ENCODE data around the gene GRM8.

The GRM8 gene

DNA sequence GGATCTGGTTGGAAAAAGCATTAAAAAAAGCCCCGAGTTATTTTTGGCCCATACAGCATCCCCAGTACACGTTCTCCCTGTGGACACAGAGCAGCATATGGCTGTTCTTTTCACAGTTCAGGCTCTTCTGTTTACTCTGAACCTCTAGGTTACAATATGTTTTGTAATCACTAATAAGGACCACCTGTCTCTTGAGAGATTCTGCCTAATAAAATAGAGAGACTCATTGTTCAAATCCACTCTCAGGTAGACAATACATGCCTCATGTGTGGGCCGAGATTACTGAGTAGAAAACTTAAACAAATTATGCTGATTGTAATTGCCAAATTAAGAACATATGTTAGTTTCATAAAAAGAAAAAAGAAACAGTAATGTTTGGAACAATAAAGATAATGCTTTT is 647.7 kb downstream of the GRM8 start:
- H3K9me2 ChIP-seq (replicated peaks; ENCODE audit: low read depth, low read length): no peaks in the 10 kb centered on the region
- no peak overlapping the region for H3K4me2 ChIP-seq (ENCODE audit: low read depth, low read length, poor library complexity, severe bottlenecking)
- no peak overlapping the region for H2AFZ ChIP-seq (ENCODE audit: low read length)
- no peak for TF ChIP-seq EZH2phosphoT487 (IDR thresholded peaks at IDR 0.05; ENCODE audit: borderline replicate concordance)
- TF ChIP-seq, protein P1, sequence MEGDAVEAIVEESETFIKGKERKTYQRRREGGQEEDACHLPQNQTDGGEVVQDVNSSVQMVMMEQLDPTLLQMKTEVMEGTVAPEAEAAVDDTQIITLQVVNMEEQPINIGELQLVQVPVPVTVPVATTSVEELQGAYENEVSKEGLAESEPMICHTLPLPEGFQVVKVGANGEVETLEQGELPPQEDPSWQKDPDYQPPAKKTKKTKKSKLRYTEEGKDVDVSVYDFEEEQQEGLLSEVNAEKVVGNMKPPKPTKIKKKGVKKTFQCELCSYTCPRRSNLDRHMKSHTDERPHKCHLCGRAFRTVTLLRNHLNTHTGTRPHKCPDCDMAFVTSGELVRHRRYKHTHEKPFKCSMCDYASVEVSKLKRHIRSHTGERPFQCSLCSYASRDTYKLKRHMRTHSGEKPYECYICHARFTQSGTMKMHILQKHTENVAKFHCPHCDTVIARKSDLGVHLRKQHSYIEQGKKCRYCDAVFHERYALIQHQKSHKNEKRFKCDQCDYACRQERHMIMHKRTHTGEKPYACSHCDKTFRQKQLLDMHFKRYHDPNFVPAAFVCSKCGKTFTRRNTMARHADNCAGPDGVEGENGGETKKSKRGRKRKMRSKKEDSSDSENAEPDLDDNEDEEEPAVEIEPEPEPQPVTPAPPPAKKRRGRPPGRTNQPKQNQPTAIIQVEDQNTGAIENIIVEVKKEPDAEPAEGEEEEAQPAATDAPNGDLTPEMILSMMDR (conservative IDR thresholded peaks at IDR 0.05; ENCODE audit: low read length): no peak
- no peaks in the 10 kb centered on the region for H4K20me1 ChIP-seq (ENCODE audit: insufficient read depth, low read length, poor library complexity, severe bottlenecking)
- H3K27me3 ChIP-seq (ENCODE audit: insufficient read depth, low read length, poor library complexity, severe bottlenecking): no peaks in the 10 kb centered on the region
- H3K9ac ChIP-seq (ENCODE audit: low read depth, low read length, poor library complexity, severe bottlenecking): no peak overlapping the region
- H3F3A ChIP-seq (ENCODE audit: low read depth): no peaks in the 10 kb centered on the region
- no peaks in the 10 kb centered on the region for H3K9me3 ChIP-seq (ENCODE audit: insufficient read depth, low read depth, low read length)
- no peaks in the 10 kb centered on the region for H3K79me2 ChIP-seq (ENCODE audit: insufficient read depth, low read length)
- no peaks in the 10 kb centered on the region for H3K4me1 ChIP-seq (ENCODE audit: insufficient read depth, low read length, poor library complexity, severe bottlenecking)
- H3K4me3 ChIP-seq (ENCODE audit: low read length, poor library complexity, severe bottlenecking): no peak overlapping the region
- no peaks in the 10 kb centered on the region for H3K36me3 ChIP-seq (ENCODE audit: insufficient read depth, low read length)

DNA sequence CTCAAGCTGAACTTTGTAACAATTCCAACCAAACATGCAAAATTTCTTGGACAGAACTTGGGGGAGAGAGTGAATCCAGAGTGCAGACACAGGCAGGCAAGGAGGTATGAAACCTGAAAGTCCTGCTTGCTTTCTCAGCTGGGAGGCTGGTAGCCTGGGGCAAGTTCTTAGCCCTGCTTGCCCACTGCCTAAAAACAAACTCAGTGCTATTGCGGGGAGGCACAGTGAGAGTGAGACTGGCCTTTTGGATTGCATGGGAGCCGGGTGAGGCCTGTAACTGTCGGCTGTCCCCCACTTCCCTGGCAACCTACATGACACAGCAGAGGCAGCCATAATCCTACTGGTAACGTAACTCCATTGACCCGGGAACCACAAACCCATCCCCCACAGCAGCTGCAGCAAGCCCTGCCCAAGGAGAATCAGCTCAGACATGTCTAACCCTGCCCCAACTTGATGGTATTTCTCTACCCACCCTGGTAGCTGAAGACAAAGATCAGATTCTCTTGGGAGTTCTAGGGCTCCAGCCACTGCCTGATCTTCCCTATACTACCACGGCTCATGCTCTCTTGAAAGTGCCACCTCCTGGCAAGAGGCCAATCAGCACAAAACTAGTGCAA is 663.6 kb downstream of the GRM8 start:
- H2AFZ ChIP-seq (ENCODE audit: low read length): no peak overlapping the region
- H3K4me1 ChIP-seq (ENCODE audit: insufficient read depth, low read length, poor library complexity, severe bottlenecking): no peaks in the 10 kb centered on the region
- no peak overlapping the region for H3K4me2 ChIP-seq (ENCODE audit: low read depth, low read length, poor library complexity, severe bottlenecking)
- H3K79me2 ChIP-seq (ENCODE audit: insufficient read depth, low read length): no peaks in the 10 kb centered on the region
- no peaks in the 10 kb centered on the region for H3K9me2 ChIP-seq (replicated peaks; ENCODE audit: low read depth, low read length)
- no peaks in the 10 kb centered on the region for H3K9me3 ChIP-seq (ENCODE audit: insufficient read depth, low read depth, low read length)
- H3K27me3 ChIP-seq (ENCODE audit: insufficient read depth, low read length, poor library complexity, severe bottlenecking): no peaks in the 10 kb centered on the region
- H3K4me3 ChIP-seq (ENCODE audit: low read length, poor library complexity, severe bottlenecking): no peak overlapping the region
- no peaks in the 10 kb centered on the region for H3F3A ChIP-seq (ENCODE audit: low read depth)
- TF ChIP-seq, protein P1 (conservative IDR thresholded peaks at IDR 0.05; ENCODE audit: low read length): no peak
- no peak for TF ChIP-seq EZH2phosphoT487 (IDR thresholded peaks at IDR 0.05; ENCODE audit: borderline replicate concordance)
- H3K36me3 ChIP-seq (ENCODE audit: insufficient read depth, low read length): no peaks in the 10 kb centered on the region
- no peaks in the 10 kb centered on the region for H4K20me1 ChIP-seq (ENCODE audit: insufficient read depth, low read length, poor library complexity, severe bottlenecking)
- H3K9ac ChIP-seq (ENCODE audit: low read depth, low read length, poor library complexity, severe bottlenecking): no peak overlapping the region

DNA sequence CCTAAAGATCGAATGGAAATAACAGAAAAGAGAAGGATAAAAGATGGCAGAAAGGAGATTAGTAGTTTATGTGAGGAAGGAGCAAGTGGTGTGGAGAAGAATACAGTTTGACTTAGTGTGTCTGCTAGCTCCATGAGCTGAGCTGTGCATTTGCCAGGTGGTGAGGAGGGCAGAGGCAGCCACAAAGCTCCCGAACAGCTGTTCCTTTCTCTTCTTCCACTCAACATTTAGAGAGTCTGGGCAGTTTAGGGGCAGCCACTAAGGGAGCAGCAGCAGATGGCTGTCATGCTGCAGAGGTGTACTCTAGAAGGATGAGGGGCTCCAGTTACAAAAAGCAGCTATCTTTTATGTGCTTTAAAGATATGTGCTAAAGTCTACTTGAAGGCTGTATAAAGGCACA is 674.4 kb downstream of the GRM8 start:
- no peaks in the 10 kb centered on the region for H3F3A ChIP-seq (ENCODE audit: low read depth)
- H3K4me2 ChIP-seq (ENCODE audit: low read depth, low read length, poor library complexity, severe bottlenecking): no peak overlapping the region
- no peaks in the 10 kb centered on the region for H3K9me3 ChIP-seq (ENCODE audit: insufficient read depth, low read depth, low read length)
- H3K79me2 ChIP-seq (ENCODE audit: insufficient read depth, low read length): no peaks in the 10 kb centered on the region
- H3K36me3 ChIP-seq (ENCODE audit: insufficient read depth, low read length): no peaks in the 10 kb centered on the region
- no peak overlapping the region for H3K4me3 ChIP-seq (ENCODE audit: low read length, poor library complexity, severe bottlenecking)
- H3K9me2 ChIP-seq (replicated peaks; ENCODE audit: low read depth, low read length): 0 out of 2 replicates have a peak, but pooled peaks cover 3% of the 10 kb centered on the region
- H4K20me1 ChIP-seq (ENCODE audit: insufficient read depth, low read length, poor library complexity, severe bottlenecking): no peaks in the 10 kb centered on the region
- no peak overlapping the region for H3K9ac ChIP-seq (ENCODE audit: low read depth, low read length, poor library complexity, severe bottlenecking)
- TF ChIP-seq, protein P1 (conservative IDR thresholded peaks at IDR 0.05; ENCODE audit: low read length): no peak
- TF ChIP-seq EZH2phosphoT487 (IDR thresholded peaks at IDR 0.05; ENCODE audit: borderline replicate concordance): no peak
- H2AFZ ChIP-seq (ENCODE audit: low read length): no peak overlapping the region
- no peaks in the 10 kb centered on the region for H3K27me3 ChIP-seq (ENCODE audit: insufficient read depth, low read length, poor library complexity, severe bottlenecking)
- no peaks in the 10 kb centered on the region for H3K4me1 ChIP-seq (ENCODE audit: insufficient read depth, low read length, poor library complexity, severe bottlenecking)
